Caco-2 (cell line): ENCODE data around the gene OR7E24. TPM values are rescaled to one million over a fixed set of nuclear protein-coding genes. Genes with fewer than 3 reads are reported as not detected.

Experiments
- BruUV-seq: library from RNA; stranded (reverse); fragments of 400-500 nt; replicated peaks from 2 replicates; lab custom pipeline; 2021; lab: Mats Ljungman, UMichigan
- CTCF ChIA-PET: fragments of 300-600 bp; sonication (Branson Sonifier 250); formaldehyde crosslinking; loops from one replicate; lab custom pipeline; 2022; ENCODE audit warnings: antibody characterized with exemption; lab: Charles Lee
- POLR2A ChIA-PET: fragments of 300-600 bp; sonication (Branson Sonifier 250); formaldehyde crosslinking; loops from one replicate; lab custom pipeline; 2022; ENCODE audit warnings: antibody characterized with exemption; lab: Charles Lee
- DNase-seq, 2 experiments: peaks; one replicate each; pipeline versions ENCODE4 v3.0.0 to v3.0.0-alpha.2; 2020 to 2022
- H3K27me3 ChIP-seq: replicated peaks from 2 replicates; pipeline ENCODE4 v1.6.0; 2011; ENCODE audit warnings: low read length; ENCODE audit not compliant: control insufficient read depth, insufficient read depth
- H3K36me3 ChIP-seq: 2 replicates; pipeline ENCODE4 v1.5.1; 2011; ENCODE audit warnings: low read length; ENCODE audit not compliant: control insufficient read depth, insufficient read depth
- H3K4me1 ChIP-seq: fragments of 250-450 bp; sonication (Bioruptor Pico); 2 replicates; pipeline ENCODE4 v1.5.1; 2020; ENCODE audit warnings: mild to moderate bottlenecking
- H3K4me3 ChIP-seq: 2 replicates; pipeline ENCODE4 v1.5.1; 2011; ENCODE audit warnings: low read depth, mild to moderate bottlenecking, control low read depth, low read length
- H3K9me3 ChIP-seq: fragments of 250-450 bp; sonication (Bioruptor Pico); 2 replicates; pipeline ENCODE4 v1.5.1; 2020; ENCODE audit warnings: mild to moderate bottlenecking, moderate library complexity
- H3K27ac Mint-ChIP-seq: one replicate; pipeline ENCODE4 v1.8.0; 2022; ENCODE audit warnings: mixed read lengths; ENCODE audit not compliant: unreplicated experiment
- H3K27me3 Mint-ChIP-seq: one replicate; pipeline ENCODE4 v1.8.0; 2022; ENCODE audit warnings: mixed read lengths; ENCODE audit not compliant: insufficient read depth, unreplicated experiment
- H3K36me3 Mint-ChIP-seq: one replicate; pipeline ENCODE4 v1.8.0; 2022; ENCODE audit warnings: mild to moderate bottlenecking, mixed read lengths; ENCODE audit not compliant: insufficient read depth, unreplicated experiment
- H3K4me1 Mint-ChIP-seq: one replicate; pipeline ENCODE4 v1.8.0; 2022; ENCODE audit warnings: low read depth, mixed read lengths; ENCODE audit not compliant: unreplicated experiment
- H3K4me3 Mint-ChIP-seq: one replicate; pipeline ENCODE4 v1.8.0; 2022; ENCODE audit warnings: mild to moderate bottlenecking, moderate library complexity, mixed read lengths; ENCODE audit not compliant: unreplicated experiment
- H3K9me3 Mint-ChIP-seq: one replicate; pipeline ENCODE4 v1.8.0; 2022; ENCODE audit warnings: mixed read lengths; ENCODE audit not compliant: unreplicated experiment
- CTCF ChIP-seq, 2 experiments: fragments of 200-600 bp in 1 of 2; IDR thresholded peaks; 1 replicate in 1 of 2; 2 replicates in 1 of 2; pipeline versions ENCODE4 v1.5.1 to v1.8.0; 2011 to 2022; ENCODE audit warnings: antibody characterized with exemption in 1 of 2, control low read depth in 1 of 2, inconsistent platforms in 1 of 2, low read depth in 1 of 2, low read length in 1 of 2, mild to moderate bottlenecking in 1 of 2, moderate library complexity in 1 of 2; ENCODE audit not compliant: insufficient read depth in 1 of 2, severe bottlenecking in 1 of 2, unreplicated experiment in 1 of 2
- intact Hi-C: fragments of 100-400 bp; cut with micrococcal nuclease; formaldehyde crosslinking; loops from one replicate; pipeline ENCODE4 v1.10.0; 2022; ENCODE audit not compliant: unreplicated experiment
- total RNA-seq: library from RNA; stranded (reverse); gene quantifications from 2 replicates; pipeline ENCODE4 v1.2.3, GENCODE V29; 2022

Gene OR7E24
- total RNA-seq, 1 experiment from 2014 or later: not detected

GRCh38 chr19:9295411-9295849, 44.7 kb downstream of the OR7E24 start:
- DNase-seq: no peak
- no peaks in the 10 kb centered on the region for H3K36me3 ChIP-seq
- H3K4me3 ChIP-seq: no peak overlapping the region
- no peaks in the 10 kb centered on the region; the same call in 1 of the 2 replicates for H3K4me1 ChIP-seq
- no peak overlapping the region for H3K4me3 Mint-ChIP-seq
- peaks cover 22% of the 10 kb centered on the region for H3K9me3 ChIP-seq
- intact Hi-C loops: no loop called here
- H3K27me3 Mint-ChIP-seq: no peaks in the 10 kb centered on the region
- no peak for TF ChIP-seq CTCF (IDR thresholded peaks at IDR 0.05; ENCODE audit: insufficient read depth in 1 of 2, low read depth in 1 of 2, low read length in 1 of 2, severe bottlenecking in 1 of 2, unreplicated experiment in 1 of 2)
- no peak overlapping the region for H3K27ac Mint-ChIP-seq
- ChIA-PET POLR2A (no interaction called here), CTCF (no interaction called here)
- BruUV-seq: no TSS peak
- peaks cover 11% of the 10 kb centered on the region for H3K36me3 Mint-ChIP-seq
- H3K4me1 Mint-ChIP-seq: no peaks in the 10 kb centered on the region
- H3K9me3 Mint-ChIP-seq: peaks cover 40% of the 10 kb centered on the region
- H3K27me3 ChIP-seq: no peaks in the 10 kb centered on the region

GRCh38 chr19:9296336-9296735, 45.6 kb downstream of the OR7E24 start:
- Histone ChIP-seq H3K9me3 (peaks cover 22% of the 10 kb centered on the region), H3K27me3 (no peaks in the 10 kb centered on the region), H3K36me3 (no peaks in the 10 kb centered on the region), H3K4me3 (no peak overlapping the region), H3K4me1 (no peaks in the 10 kb centered on the region; the same call in 1 of the 2 replicates)
- Mint-ChIP-seq H3K27me3 (no peaks in the 10 kb centered on the region), H3K9me3 (peaks cover 45% of the 10 kb centered on the region), H3K4me1 (no peaks in the 10 kb centered on the region), H3K4me3 (no peak overlapping the region), H3K27ac (no peak overlapping the region), H3K36me3 (peaks cover 11% of the 10 kb centered on the region)
- no peak for DNase-seq
- CTCF ChIA-PET: no interaction called here
- no peak for TF ChIP-seq CTCF (IDR thresholded peaks at IDR 0.05; ENCODE audit: insufficient read depth in 1 of 2, low read depth in 1 of 2, low read length in 1 of 2, severe bottlenecking in 1 of 2, unreplicated experiment in 1 of 2)
- intact Hi-C loops: no loop called here
- BruUV-seq: no TSS peak
- POLR2A ChIA-PET: no interaction called here

Other genes with a start within 250 kb of the OR7E24 start
- 0.05 TPM in 2 replicates for gene MUC16, start 240.5 kb upstream of the OR7E24 start, total RNA-seq
- gene OR1M1, start 163.9 kb upstream of the OR7E24 start, total RNA-seq: not detected in 2 replicates
- gene OR7G2, start 143.5 kb upstream of the OR7E24 start, total RNA-seq: not detected in 2 replicates
- not detected in 2 replicates for gene OR7G1, start 135.2 kb upstream of the OR7E24 start, total RNA-seq
- not detected in 2 replicates for gene OR7G3, start 124.0 kb upstream of the OR7E24 start, total RNA-seq
- 33.7 and 35.2 TPM in 2 replicates for gene ZNF317, start 110.5 kb upstream of the OR7E24 start, total RNA-seq
- not detected in 2 replicates for gene OR7D2, start 72.0 kb upstream of the OR7E24 start, total RNA-seq
- gene OR7D4, start 31.3 kb upstream of the OR7E24 start, total RNA-seq: not detected in 2 replicates
- 0.77 and 2.0 TPM in 2 replicates for gene ZNF699, start 58.9 kb downstream of the OR7E24 start, total RNA-seq
- gene ZNF559, start 73.2 kb downstream of the OR7E24 start, total RNA-seq: 5.4 and 5.5 TPM in 2 replicates
- 0.34 and 0.70 TPM in 2 replicates for gene ZNF177, start 112.1 kb downstream of the OR7E24 start, total RNA-seq
- 18.5 and 20.4 TPM in 2 replicates for gene ZNF266, start 184.6 kb downstream of the OR7E24 start, total RNA-seq
- not detected in 2 replicates for gene ZNF560, start 247.7 kb downstream of the OR7E24 start, total RNA-seq